Measurements from ENCODE around the gene FADS1.

Gene FADS1

DNA sequence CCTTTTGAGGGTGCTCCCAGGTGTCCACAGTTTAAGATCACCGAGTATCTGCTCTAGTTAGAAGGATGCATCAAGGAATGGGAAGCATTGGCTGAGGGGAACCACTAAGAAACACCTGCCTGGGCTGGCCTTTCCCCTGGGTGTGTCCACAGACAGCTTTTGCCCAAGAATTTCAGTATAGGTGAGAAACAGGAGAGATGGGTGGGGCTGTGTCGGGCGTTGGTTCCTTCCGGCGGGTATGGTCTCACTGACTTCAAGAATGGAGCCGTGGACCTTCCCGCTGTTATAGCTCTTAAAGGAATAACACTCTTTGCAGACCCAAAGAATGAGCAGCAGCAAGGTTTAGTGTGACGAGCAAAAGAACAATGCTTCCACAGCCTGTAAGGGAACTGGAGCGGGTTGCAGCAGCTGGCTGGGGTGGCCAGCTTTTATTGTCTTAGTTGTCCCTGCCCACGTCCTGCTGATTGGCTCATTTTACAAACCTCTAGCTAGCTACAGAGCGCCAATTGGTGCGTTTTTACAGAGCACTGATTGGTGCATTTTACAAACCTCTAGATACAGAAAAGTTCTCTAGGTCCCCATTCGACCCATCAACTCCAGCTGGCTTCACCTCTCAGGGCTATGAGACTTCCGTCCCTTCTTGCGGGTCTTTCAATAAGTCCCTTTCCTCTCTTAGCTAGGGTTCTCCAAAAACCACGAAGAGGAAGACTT lies 2.4 kb downstream of the FADS1 start:
- ATAC-seq, result no peak
- TF ChIP-seq ZNF8 (CRISPR knock-in tag; IDR thresholded peaks at IDR 0.05), result 0 out of 2 replicates have a peak, but pooled peaks have one; percentile 14
- no peak for TF ChIP-seq ISL1 (CRISPR knock-in tag; IDR thresholded peaks at IDR 0.05)
- TF ChIP-seq GLIS3 (CRISPR knock-in tag; IDR thresholded peaks at IDR 0.05), result no peak
- TF ChIP-seq OSR1 (CRISPR knock-in tag; IDR thresholded peaks at IDR 0.05), result no peak
- TF ChIP-seq ZNF565 (CRISPR knock-in tag; conservative IDR thresholded peaks at IDR 0.05; ENCODE audit: low read depth), result no peak

DNA sequence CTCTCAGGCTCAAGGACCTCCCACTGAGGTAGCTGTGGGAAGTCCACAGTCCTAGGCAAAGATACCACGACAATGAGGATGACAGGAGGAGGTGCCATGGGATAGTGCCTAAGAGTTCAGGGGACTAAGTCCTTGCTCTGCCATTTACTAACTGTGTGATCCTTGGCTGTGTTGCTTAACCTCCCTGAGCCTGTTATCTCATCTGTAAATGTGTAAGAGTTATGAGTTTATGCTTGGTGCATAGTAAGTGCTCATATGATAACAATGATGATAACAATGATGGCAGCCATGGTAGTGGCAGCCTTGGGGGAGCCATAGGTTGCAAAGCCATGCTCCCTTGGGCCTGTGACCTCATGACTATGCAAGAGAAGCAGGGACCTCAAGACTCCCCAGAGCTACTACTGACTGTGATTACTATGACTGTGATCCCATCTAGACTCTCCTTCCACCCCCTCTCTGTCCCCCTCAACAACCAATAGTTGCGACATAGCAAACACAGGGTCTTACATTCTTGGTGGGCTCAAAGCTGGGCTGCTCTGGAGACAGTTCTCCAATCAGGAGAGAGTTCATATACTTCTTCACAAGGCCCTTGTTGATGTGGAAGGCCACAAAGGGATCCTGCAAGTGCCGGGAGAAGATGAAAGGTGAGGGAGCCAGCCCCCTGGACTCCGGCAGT lies 3.9 kb downstream of the FADS1 start:
- TF ChIP-seq ARNTL (CRISPR knock-in tag; IDR thresholded peaks at IDR 0.05; ENCODE audit: borderline replicate concordance, low read depth) (no peak), ZFP3 (CRISPR knock-in tag; IDR thresholded peaks at IDR 0.05) (no peak), OSR1 (CRISPR knock-in tag; IDR thresholded peaks at IDR 0.05) (no peak)
- TF ChIP-seq, protein P1, sequence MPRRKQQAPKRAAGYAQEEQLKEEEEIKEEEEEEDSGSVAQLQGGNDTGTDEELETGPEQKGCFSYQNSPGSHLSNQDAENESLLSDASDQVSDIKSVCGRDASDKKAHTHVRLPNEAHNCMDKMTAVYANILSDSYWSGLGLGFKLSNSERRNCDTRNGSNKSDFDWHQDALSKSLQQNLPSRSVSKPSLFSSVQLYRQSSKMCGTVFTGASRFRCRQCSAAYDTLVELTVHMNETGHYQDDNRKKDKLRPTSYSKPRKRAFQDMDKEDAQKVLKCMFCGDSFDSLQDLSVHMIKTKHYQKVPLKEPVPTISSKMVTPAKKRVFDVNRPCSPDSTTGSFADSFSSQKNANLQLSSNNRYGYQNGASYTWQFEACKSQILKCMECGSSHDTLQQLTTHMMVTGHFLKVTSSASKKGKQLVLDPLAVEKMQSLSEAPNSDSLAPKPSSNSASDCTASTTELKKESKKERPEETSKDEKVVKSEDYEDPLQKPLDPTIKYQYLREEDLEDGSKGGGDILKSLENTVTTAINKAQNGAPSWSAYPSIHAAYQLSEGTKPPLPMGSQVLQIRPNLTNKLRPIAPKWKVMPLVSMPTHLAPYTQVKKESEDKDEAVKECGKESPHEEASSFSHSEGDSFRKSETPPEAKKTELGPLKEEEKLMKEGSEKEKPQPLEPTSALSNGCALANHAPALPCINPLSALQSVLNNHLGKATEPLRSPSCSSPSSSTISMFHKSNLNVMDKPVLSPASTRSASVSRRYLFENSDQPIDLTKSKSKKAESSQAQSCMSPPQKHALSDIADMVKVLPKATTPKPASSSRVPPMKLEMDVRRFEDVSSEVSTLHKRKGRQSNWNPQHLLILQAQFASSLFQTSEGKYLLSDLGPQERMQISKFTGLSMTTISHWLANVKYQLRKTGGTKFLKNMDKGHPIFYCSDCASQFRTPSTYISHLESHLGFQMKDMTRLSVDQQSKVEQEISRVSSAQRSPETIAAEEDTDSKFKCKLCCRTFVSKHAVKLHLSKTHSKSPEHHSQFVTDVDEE (CRISPR knock-in tag; IDR thresholded peaks at IDR 0.05), result no peak
- no peak for ATAC-seq

DNA sequence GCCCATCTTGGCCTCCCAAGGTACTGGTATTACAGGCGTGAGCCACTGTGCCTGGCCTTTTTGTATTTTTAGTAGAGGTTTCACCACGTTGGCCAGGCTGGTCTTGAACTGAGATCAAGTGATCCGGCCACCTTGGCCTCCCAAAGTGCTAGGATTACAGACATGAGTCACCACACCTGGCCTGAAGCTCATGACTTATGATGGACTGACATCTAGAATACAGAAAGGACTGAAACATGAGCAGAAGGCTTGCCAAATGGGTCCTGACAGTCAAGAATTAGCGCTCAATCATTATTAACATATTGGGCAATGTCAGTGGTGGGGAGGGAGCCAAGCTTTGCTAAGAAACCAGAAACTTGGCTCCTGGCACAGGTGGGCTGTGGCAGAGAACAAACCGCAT lies 5.0 kb downstream of the FADS1 start:
- no peak for TF ChIP-seq ZNF70 (CRISPR knock-in tag; IDR thresholded peaks at IDR 0.05)
- no peak for TF ChIP-seq ZC3H10 (CRISPR knock-in tag; IDR thresholded peaks at IDR 0.05)
- no peak for TF ChIP-seq TCF4 (CRISPR knock-in tag; IDR thresholded peaks at IDR 0.05; ENCODE audit: borderline replicate concordance)
- TF ChIP-seq SNAI2 (CRISPR knock-in tag; IDR thresholded peaks at IDR 0.05), result no peak
- ATAC-seq, result no peak

DNA sequence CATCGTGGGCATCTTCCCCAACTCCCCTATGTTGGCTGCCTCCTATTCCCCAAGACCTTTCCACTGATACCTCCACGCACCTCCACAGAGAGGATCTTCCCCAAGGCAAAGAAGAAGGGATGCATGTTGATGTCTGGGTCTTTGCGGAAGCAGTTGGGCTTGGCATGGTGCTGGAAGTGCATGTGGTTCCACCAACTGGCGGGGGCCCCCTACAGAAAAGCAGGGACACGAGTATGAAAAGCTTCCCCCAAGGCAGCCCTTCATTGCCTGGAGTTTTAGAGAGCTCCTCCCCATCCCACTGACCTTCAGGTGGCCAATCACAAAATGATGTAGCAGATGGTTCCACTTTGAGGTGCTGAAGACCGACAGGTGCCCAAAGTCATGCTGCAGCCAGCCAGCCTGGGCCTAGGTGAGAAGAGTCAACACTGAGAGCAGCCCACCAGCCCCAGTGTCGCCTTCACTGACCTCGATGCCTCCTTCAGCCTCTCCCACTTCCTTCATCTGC lies 6.1 kb downstream of the FADS1 start:
- no peak for ATAC-seq
- TF ChIP-seq RARB (CRISPR knock-in tag; IDR thresholded peaks at IDR 0.05) (no peak), TCF4 (CRISPR knock-in tag; IDR thresholded peaks at IDR 0.05; ENCODE audit: borderline replicate concordance) (no peak), ZNF565 (CRISPR knock-in tag; conservative IDR thresholded peaks at IDR 0.05; ENCODE audit: low read depth) (no peak), ZFP3 (CRISPR knock-in tag; IDR thresholded peaks at IDR 0.05) (no peak), ZNF70 (CRISPR knock-in tag; IDR thresholded peaks at IDR 0.05) (no peak), PPARA (CRISPR knock-in tag; IDR thresholded peaks at IDR 0.05; ENCODE audit: borderline replicate concordance) (no peak), CSDC2 (CRISPR knock-in tag; IDR thresholded peaks at IDR 0.05) (no peak), ZFP30 (CRISPR knock-in tag; IDR thresholded peaks at IDR 0.05) (no peak), ZNF8 (CRISPR knock-in tag; IDR thresholded peaks at IDR 0.05) (no peak), SNAI2 (CRISPR knock-in tag; IDR thresholded peaks at IDR 0.05) (no peak), GLIS3 (CRISPR knock-in tag; IDR thresholded peaks at IDR 0.05) (no peak), OSR1 (CRISPR knock-in tag; IDR thresholded peaks at IDR 0.05) (no peak), ISL1 (CRISPR knock-in tag; IDR thresholded peaks at IDR 0.05) (no peak)
- TF ChIP-seq, protein P2, sequence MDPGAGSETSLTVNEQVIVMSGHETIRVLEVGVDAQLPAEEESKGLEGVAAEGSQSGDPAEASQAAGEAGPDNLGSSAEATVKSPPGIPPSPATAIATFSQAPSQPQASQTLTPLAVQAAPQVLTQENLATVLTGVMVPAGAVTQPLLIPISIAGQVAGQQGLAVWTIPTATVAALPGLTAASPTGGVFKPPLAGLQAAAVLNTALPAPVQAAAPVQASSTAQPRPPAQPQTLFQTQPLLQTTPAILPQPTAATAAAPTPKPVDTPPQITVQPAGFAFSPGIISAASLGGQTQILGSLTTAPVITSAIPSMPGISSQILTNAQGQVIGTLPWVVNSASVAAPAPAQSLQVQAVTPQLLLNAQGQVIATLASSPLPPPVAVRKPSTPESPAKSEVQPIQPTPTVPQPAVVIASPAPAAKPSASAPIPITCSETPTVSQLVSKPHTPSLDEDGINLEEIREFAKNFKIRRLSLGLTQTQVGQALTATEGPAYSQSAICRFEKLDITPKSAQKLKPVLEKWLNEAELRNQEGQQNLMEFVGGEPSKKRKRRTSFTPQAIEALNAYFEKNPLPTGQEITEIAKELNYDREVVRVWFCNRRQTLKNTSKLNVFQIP (CRISPR knock-in tag; IDR thresholded peaks at IDR 0.05; ENCODE audit: borderline replicate concordance, low read depth), result no peak
- TF ChIP-seq, protein P3, sequence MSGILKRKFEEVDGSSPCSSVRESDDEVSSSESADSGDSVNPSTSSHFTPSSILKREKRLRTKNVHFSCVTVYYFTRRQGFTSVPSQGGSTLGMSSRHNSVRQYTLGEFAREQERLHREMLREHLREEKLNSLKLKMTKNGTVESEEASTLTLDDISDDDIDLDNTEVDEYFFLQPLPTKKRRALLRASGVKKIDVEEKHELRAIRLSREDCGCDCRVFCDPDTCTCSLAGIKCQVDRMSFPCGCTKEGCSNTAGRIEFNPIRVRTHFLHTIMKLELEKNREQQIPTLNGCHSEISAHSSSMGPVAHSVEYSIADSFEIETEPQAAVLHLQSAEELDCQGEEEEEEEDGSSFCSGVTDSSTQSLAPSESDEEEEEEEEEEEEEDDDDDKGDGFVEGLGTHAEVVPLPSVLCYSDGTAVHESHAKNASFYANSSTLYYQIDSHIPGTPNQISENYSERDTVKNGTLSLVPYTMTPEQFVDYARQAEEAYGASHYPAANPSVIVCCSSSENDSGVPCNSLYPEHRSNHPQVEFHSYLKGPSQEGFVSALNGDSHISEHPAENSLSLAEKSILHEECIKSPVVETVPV (CRISPR knock-in tag; IDR thresholded peaks at IDR 0.05), result no peak
- TF ChIP-seq, protein P4, sequence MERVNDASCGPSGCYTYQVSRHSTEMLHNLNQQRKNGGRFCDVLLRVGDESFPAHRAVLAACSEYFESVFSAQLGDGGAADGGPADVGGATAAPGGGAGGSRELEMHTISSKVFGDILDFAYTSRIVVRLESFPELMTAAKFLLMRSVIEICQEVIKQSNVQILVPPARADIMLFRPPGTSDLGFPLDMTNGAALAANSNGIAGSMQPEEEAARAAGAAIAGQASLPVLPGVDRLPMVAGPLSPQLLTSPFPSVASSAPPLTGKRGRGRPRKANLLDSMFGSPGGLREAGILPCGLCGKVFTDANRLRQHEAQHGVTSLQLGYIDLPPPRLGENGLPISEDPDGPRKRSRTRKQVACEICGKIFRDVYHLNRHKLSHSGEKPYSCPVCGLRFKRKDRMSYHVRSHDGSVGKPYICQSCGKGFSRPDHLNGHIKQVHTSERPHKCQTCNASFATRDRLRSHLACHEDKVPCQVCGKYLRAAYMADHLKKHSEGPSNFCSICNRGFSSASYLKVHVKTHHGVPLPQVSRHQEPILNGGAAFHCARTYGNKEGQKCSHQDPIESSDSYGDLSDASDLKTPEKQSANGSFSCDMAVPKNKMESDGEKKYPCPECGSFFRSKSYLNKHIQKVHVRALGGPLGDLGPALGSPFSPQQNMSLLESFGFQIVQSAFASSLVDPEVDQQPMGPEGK (CRISPR knock-in tag; IDR thresholded peaks at IDR 0.05; ENCODE audit: borderline replicate concordance), result no peak
- TF ChIP-seq, protein P5, sequence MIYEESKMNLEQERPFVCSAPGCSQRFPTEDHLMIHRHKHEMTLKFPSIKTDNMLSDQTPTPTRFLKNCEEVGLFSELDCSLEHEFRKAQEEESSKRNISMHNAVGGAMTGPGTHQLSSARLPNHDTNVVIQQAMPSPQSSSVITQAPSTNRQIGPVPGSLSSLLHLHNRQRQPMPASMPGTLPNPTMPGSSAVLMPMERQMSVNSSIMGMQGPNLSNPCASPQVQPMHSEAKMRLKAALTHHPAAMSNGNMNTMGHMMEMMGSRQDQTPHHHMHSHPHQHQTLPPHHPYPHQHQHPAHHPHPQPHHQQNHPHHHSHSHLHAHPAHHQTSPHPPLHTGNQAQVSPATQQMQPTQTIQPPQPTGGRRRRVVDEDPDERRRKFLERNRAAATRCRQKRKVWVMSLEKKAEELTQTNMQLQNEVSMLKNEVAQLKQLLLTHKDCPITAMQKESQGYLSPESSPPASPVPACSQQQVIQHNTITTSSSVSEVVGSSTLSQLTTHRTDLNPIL (CRISPR knock-in tag; IDR thresholded peaks at IDR 0.05; ENCODE audit: low read depth), result no peak

Data from SK-N-SH treated with all-trans-retinoic acid at 6 μM for 48 hours (cell line).